Cardiac fibroblast (primary cell): ENCODE measurements around the gene SLC12A7.
A peak's percentile ranks its signal among the peaks of the same experiment; 100 is the strongest.

ENCODE experiments used
- DNase-seq, 2 donors: peaks; one replicate each; pipeline versions ENCODE4 v3.0.0 to v3.0.0-alpha.2; 2010; ENCODE audit warnings: low read depth in 2 of 2
- H3K4me3 ChIP-seq, 2 donors: replicated peaks in 1 of 2; 1 replicate in 1 of 2; 2 replicates in 1 of 2; pipeline ENCODE4 v1.5.1; 2011; ENCODE audit warnings: low read depth in 2 of 2, low read length in 2 of 2, mild to moderate bottlenecking in 2 of 2, moderate library complexity in 1 of 2
- TF ChIP-seq, protein P1 (sequence below): IDR thresholded peaks from one replicate; pipeline ENCODE4 v1.5.1; 2011; ENCODE audit warnings: low read depth, mild to moderate bottlenecking, low read length, inconsistent platforms

Gene SLC12A7

DNA sequence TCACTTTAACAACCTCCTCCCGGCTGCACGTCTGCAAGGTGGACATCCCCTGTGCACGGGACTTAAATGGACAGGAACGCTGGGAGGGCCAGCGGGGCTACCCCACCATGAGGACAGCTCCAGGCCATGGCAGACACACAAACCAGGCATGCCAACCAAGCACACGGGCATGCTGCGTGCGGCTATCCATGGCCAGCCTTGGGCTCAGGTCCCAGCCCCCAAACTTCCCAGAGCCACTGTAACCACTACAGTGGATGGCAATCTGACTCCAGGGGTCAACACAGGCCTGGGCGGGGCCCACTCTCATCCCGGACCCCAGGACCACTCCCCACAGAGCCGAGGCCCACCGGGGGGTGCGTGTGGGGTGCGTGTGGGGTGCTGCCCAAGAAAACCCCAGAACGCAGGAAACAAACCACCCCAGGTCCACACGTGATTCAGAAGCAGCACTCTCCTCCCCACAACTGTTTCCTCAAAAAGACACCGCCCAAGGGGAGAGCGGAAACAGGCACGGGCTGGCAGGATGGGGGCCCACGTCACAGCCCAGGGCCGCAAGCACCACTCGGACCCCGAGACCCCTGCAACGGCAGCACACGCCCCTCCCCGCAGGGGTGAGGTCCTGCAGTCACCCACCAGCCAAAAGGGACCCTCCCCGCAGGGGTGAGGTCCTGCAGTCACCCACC, 7.4 kb downstream of the SLC12A7 start:
- H3K4me3 ChIP-seq = no peak overlapping the region
- TF ChIP-seq, protein P1, sequence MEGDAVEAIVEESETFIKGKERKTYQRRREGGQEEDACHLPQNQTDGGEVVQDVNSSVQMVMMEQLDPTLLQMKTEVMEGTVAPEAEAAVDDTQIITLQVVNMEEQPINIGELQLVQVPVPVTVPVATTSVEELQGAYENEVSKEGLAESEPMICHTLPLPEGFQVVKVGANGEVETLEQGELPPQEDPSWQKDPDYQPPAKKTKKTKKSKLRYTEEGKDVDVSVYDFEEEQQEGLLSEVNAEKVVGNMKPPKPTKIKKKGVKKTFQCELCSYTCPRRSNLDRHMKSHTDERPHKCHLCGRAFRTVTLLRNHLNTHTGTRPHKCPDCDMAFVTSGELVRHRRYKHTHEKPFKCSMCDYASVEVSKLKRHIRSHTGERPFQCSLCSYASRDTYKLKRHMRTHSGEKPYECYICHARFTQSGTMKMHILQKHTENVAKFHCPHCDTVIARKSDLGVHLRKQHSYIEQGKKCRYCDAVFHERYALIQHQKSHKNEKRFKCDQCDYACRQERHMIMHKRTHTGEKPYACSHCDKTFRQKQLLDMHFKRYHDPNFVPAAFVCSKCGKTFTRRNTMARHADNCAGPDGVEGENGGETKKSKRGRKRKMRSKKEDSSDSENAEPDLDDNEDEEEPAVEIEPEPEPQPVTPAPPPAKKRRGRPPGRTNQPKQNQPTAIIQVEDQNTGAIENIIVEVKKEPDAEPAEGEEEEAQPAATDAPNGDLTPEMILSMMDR = no peak
- DNase-seq = no peak

DNA sequence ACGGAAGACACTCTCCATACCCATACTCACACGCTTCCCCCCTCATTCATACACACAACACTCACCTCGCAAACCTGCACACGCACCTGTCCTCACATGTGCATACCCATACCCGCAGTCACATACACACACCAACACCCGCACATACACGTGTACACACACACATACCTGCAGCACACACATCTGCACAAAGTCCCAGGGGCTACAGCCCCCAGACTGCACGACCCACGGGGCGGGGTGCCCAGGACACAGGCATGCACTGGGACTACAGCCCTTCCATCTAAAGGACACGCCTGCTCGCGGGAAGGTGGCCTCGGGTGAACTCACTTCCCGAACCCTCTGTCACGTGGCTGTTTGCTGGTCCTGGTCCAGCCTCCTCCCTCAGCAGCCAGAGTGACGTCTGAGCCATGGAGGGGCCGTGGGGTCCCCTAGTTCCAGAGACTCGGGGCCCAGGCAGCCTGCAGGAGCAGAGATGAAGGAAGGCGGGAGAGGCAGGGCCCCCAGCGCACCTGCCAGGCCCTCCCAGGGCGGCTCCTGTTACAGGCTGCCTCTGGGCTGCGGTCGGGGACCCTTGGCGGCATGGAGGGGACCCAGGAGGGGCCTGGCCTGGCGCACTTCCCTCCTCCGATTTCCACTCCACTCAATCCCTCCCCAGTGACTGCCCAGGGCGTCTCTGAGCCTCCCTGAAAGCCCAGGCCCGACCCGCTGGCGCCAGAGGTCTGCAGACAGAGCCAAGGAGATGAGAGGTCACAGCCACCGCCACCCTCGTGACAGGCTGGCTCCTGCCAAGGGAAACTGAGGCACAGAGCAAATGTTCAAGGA, 8.1 kb downstream of the SLC12A7 start:
- TF ChIP-seq, protein P1 = no peak

DNA sequence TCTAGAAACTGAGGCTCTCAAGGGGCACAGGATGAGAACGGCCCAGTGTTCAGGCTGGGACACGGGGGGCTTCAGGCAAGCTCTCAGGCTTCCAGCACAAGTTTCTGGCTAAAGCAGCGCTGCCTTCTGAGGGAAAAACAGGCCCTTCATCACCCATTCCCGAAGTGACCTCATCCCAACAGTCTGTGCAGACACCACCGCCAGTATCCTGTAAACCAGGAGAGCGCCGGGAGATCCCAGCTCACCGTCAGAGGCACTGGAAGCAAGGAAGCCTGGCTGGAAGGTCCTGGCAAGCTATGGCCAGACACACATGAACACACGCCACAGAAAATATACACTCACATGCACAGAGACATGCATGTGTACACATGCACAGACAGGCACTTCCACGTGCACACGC, 8.8 kb downstream of the SLC12A7 start:
- TF ChIP-seq, protein P1 = no peak
- DNase-seq = no peak
- no peak overlapping the region for H3K4me3 ChIP-seq

More for the DNA sequence above, 8.1 kb downstream of the SLC12A7 start:
- no peak for DNase-seq
- no peak overlapping the region for H3K4me3 ChIP-seq

DNA sequence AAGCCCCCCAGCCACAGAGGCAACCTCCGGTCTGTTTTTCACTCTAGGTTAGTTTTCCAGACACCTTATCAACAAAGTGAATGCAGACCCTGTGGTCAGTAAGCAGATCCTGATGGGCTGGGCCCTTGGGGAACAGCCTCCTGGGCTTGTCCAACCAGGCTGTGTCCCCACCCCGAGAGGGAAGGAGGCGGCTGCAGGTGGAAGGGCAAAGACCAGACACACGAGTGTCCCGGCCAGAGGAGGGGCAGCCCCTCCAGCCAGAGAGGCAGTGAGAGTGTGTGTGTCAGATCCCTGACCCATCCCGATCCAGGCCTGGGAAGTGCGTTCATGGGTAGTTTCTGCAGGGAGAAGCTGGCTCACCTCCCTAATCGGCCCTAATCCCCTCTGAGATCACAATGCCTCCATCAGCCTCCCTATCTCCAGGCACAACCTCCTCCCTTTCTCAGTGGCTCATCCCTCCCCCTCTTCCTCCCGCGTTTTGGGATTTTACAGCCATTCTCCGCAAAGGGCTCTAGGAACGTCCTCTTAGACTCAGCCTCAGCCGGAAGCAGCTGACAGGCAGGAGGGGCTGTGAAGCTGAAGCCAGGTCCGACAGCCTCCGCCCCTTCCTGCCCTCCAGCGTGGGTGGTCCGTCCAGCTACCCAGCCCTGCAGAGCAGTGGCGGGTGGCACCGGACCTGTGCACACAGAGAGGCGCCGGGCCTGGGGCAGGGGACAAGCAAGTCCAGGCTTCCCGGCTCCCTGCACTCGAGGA, 9.7 kb downstream of the SLC12A7 start:
- H3K4me3 ChIP-seq = no peak overlapping the region
- TF ChIP-seq, protein P1 = no peak
- DNase-seq = peak; percentile 20 to 45

DNA sequence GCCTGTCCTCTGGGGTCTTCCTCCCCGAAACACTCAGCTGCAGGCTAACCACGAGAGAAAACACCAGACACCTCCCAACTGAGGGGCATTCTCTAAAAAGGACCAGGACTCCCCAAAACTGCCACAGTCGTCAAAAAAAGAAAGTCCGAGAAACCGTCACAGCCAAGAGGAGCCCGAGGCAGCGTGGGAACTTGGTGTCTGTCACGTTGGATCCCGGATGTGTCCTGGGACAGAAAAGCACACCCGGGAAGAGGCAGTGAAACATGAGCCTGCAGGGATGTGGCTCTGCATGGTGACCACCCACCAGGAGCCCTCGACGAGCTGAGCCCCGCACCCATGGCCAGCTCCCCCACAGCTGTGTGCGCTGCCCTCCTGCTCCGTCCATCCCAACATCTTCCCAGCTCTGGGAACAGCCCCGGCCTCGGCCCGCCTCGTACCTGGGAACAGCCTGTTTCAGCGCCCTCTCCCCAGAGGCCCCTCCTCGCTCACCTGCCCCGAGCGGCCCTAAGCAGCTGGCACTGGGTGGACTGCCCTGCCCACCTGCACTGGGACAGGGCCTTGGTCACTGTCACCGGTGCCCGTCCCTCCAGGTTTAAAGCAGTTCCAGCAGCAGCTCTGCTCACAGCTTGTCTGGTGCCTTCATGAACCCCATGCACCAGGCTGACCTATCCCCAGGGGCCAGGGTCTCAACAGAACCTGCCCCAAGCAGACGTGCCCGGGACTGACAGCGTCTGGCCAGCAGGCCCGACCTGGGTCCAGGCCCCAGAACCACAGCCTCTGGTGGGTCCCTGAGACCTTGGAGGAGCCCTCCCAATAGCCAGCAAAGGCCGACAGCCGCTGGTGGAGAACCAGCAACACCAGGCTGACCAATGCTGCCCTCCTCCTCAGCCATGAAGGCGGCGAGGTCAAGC, 10.9 kb downstream of the SLC12A7 start:
- TF ChIP-seq, protein P1 = no peak
- no peak overlapping the region for H3K4me3 ChIP-seq
- DNase-seq = no peak
